Measurements from ENCODE around the gene CHD5.
A peak's percentile ranks its signal among the peaks of the same experiment; 100 is the strongest.
"Not testable (repeated sequence)": the region's sequence is repeated elsewhere in the genome, so short reads cannot be mapped to it uniquely, and the experiment has no call there.

Gene CHD5

DNA sequence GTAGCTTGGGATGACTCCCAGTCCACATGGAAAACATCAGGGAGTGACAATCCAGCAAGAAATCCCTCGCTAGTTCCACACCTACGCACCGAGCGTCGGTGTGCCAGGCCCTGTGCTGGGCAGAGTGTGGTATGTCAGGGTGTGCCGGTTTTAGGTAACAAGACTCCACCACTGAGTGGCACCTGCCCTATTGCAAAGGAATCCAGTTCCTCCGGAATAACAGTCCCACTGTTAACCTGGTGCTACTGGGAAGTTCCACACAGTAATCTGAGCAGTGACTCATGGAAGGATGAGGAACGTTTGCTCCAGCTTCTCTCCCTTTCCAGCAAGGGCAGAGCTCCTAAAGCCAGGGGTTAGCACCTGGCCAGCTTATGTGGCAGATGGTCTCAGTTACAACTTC lies 40.1 kb upstream of the CHD5 start:
- no peak overlapping the region for H3K27ac Mint-ChIP-seq
- no peaks in the 10 kb centered on the region for H3K9me3 Mint-ChIP-seq
- peaks cover 43% of the 10 kb centered on the region for H3K36me3 Mint-ChIP-seq (ENCODE audit: low read depth)
- peaks cover 13% of the 10 kb centered on the region for H3K4me1 Mint-ChIP-seq
- no peak overlapping the region for H3K4me3 Mint-ChIP-seq
- TF ChIP-seq, protein P1, sequence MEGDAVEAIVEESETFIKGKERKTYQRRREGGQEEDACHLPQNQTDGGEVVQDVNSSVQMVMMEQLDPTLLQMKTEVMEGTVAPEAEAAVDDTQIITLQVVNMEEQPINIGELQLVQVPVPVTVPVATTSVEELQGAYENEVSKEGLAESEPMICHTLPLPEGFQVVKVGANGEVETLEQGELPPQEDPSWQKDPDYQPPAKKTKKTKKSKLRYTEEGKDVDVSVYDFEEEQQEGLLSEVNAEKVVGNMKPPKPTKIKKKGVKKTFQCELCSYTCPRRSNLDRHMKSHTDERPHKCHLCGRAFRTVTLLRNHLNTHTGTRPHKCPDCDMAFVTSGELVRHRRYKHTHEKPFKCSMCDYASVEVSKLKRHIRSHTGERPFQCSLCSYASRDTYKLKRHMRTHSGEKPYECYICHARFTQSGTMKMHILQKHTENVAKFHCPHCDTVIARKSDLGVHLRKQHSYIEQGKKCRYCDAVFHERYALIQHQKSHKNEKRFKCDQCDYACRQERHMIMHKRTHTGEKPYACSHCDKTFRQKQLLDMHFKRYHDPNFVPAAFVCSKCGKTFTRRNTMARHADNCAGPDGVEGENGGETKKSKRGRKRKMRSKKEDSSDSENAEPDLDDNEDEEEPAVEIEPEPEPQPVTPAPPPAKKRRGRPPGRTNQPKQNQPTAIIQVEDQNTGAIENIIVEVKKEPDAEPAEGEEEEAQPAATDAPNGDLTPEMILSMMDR (IDR thresholded peaks at IDR 0.05; ENCODE audit: unreplicated experiment in 3 of 3) = no peak
- peaks cover 3% of the 10 kb centered on the region for H3K27me3 Mint-ChIP-seq (ENCODE audit: low read depth)

DNA sequence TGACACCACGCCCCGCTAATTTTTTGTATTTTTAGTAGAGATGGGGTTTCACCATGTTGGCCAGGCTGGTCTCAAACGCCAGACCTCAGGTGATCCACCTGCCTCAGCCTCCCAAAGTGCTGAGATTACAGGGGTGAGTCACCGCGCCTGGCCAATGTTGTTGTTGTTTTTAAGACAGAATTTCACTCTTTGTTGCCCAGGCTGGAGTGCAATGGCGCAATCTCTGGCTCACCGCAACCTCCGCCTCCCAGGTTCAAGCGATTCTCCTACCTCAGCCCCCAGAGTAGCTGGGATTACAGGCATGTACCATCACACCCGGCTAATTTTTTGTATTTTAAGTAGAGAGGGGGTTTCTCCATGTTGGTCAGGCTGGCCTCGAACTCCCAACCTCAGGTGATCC lies 39.5 kb upstream of the CHD5 start:
- not testable (repeated sequence) for H3K4me3 Mint-ChIP-seq; H3K27me3 Mint-ChIP-seq (ENCODE audit: low read depth); H3K27ac Mint-ChIP-seq; H3K9me3 Mint-ChIP-seq
- peaks cover 13% of the 10 kb centered on the region for H3K4me1 Mint-ChIP-seq
- peaks cover 38% of the 10 kb centered on the region for H3K36me3 Mint-ChIP-seq (ENCODE audit: low read depth)

DNA sequence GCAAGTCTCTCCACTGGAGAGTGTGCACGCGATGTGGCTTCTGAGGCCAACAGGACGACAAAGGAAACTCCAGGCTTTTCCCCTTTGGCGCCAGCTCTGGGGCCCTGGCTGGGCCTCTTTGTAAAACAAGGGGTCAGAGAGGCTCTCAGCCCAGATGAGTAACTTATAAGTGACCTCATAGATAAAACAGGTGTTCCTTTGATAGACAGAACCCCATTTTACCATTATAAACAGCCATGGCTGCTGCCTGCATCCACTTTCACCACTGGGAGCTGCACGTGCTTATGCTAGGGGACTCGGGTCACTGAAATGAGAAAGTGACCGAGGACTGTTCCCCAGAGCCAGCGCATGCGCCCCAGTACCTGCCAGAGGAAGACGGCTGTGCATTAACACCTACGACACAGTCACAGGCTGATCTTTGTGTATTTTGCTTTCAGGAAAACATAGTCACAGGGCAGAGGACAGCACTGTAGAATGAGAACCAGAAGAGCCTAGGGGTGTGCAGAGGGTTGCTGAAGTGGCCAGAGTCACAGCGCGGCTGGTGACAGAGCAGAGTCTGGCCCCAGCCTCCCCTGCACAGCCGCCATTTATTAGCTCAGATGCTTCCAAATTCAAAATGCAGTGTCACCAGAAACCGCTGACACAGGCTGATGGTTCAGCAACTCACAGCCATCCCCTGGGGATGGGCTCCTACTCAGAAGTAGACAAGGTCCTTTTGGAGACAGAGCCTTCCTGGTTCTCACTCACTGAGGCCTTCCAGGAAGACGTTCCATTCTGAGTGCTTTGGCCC lies 38.4 kb upstream of the CHD5 start:
- peak overlapping the region; percentile 44 to 93 (median 83) for H3K27ac Mint-ChIP-seq
- H3K4me3 Mint-ChIP-seq = no peak overlapping the region
- peaks cover 33% of the 10 kb centered on the region for H3K36me3 Mint-ChIP-seq (ENCODE audit: low read depth)
- H3K9me3 Mint-ChIP-seq = no peaks in the 10 kb centered on the region
- H3K4me1 Mint-ChIP-seq = peaks cover 13% of the 10 kb centered on the region
- TF ChIP-seq, protein P1 (IDR thresholded peaks at IDR 0.05; ENCODE audit: unreplicated experiment in 3 of 3) = no peak
- peaks cover 3% of the 10 kb centered on the region for H3K27me3 Mint-ChIP-seq (ENCODE audit: low read depth)

DNA sequence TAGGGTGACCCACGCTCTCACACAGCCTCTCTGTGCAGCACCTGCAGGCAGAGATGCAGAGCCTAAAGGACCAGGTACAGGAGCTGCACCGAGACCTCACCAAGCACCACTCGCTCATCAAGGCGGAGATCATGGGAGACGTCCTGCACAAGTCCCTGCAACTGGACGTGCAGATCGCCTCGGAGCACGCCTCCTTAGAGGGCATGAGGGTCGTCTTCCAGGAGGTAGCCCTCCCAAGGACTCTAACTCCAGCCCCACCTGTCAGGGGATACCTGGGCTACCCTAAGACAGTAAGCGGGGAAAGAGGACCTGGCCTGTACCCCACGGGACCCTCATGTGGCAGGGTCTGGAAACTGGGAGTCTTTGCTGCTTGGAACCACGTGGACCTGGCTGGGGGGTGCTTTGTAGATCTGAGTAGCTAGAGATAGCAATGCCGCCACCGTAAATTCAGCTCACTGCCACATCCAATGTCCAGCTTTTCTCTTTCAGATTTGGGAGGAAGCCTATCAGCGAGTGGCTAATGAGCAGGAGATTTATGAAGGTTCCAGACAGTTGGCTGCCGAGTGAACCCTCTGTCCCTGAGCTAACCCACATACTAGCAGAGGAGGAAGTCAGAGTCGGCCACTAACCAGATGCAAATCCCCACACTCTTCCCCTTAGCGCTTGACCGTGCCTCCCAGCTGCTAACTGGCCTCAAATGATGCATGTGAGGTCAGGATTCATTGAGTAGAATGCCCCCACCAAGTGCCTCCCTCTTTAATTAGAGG lies 32.3 kb upstream of the CHD5 start:
- Mint-ChIP-seq H3K4me3 (peak overlapping the region in 1 of 3 experiments; percentile 27), H3K27me3 (ENCODE audit: low read depth) (peaks cover 3% of the 10 kb centered on the region), H3K4me1 (no peaks in the 10 kb centered on the region), H3K9me3 (no peaks in the 10 kb centered on the region), H3K27ac (peak overlapping the region in 1 of 3 experiments; percentile 10), H3K36me3 (ENCODE audit: low read depth) (peaks cover 34% of the 10 kb centered on the region)
- TF ChIP-seq, protein P1 (IDR thresholded peaks at IDR 0.05; ENCODE audit: unreplicated experiment in 3 of 3) = no peak

DNA sequence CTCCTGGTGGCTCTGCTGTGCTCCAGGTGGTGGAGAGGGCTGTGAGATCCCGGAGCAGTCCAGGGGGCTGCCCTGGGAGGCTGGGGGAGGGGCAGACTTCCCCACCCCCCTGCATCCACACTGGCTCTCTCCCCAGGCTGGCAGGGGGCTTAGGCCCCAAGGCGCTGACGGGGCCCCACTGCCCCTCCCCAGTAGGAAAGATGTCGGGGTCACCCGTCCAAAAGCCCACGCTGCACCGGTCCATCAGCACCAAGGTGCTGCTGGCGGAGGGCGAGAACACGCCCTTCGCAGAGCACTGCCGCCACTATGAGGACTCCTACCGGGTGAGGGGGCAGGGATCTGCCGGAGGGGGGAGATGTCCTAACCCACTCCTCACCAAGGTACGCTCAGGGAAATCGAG lies 31.6 kb upstream of the CHD5 start:
- Mint-ChIP-seq H3K9me3 (no peaks in the 10 kb centered on the region), H3K36me3 (ENCODE audit: low read depth) (peaks cover 29% of the 10 kb centered on the region), H3K4me1 (peaks cover 4% of the 10 kb centered on the region), H3K27ac (no peak overlapping the region), H3K27me3 (ENCODE audit: low read depth) (peaks cover 6% of the 10 kb centered on the region), H3K4me3 (no peak overlapping the region)
- TF ChIP-seq, protein P1 (IDR thresholded peaks at IDR 0.05; ENCODE audit: unreplicated experiment in 3 of 3) = no peak

DNA sequence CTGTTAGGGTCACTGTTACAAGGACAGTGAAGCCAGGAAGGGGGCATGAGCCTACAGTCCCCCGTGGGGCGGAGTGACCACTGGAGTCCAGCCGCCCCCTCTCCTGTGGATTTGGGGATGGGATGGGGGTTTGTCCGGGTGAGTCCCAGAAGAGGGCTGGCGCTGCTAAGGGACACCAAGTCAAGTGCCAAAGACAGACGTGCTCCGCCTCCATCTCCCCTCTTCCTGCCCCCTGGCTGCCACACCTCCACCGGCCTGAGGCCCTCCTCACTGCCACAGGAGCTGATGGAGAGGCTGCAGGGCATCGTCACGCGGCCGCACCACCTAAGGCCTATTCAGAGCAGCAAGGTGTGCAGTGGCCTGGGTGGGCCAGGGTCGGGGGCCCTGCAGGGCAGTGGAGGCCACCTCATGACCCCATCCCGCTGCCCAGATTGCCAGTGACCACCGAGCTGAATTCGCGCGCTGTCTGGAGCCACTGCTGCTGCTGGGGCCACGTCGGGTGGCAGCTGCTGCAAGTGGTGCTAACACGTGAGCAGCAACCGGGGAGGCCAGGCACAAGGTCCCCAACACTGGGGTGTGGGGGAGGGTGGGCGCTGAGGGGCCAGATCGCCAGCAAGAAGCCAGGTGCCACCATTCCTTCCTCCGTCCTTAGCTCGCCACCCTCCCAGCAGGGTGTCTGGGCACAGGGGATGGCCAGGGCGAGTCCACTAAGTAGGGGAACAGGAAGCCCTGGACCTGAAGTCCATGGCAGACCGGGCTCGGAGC lies 30.7 kb upstream of the CHD5 start:
- H3K4me3 Mint-ChIP-seq = peak overlapping the region in 1 of 3 experiments; percentile 35
- TF ChIP-seq, protein P1 (IDR thresholded peaks at IDR 0.05; ENCODE audit: unreplicated experiment in 3 of 3) = no peak
- peaks cover 5% of the 10 kb centered on the region for H3K4me1 Mint-ChIP-seq
- H3K27me3 Mint-ChIP-seq (ENCODE audit: low read depth) = peaks cover 9% of the 10 kb centered on the region
- peaks cover 26% of the 10 kb centered on the region for H3K36me3 Mint-ChIP-seq (ENCODE audit: low read depth)
- no peaks in the 10 kb centered on the region for H3K9me3 Mint-ChIP-seq
- no peak overlapping the region for H3K27ac Mint-ChIP-seq

All from nephron (organoid).